ENCODE data around the gene CRAMP1. TPM values are rescaled to one million over a fixed set of nuclear protein-coding genes. Genes with fewer than 3 reads are reported as not detected.

Gene CRAMP1
- total RNA-seq, 4 donors from 2014 or later, result 2.6 to 25.5 (median 8.6) TPM

GRCh38 chr16:1647856-1648255, 35.7 kb downstream of the CRAMP1 start:
- DNase-seq, result no peak
- H3K4me3 ChIP-seq, result no peak overlapping the region
- no peak overlapping the region for H3K27ac ChIP-seq
- no peaks in the 10 kb centered on the region for H3K27me3 ChIP-seq
- no peaks in the 10 kb centered on the region for H3K36me3 ChIP-seq
- TF ChIP-seq POLR2A (IDR thresholded peaks at IDR 0.05), result no peak
- TF ChIP-seq CTCF (IDR thresholded peaks at IDR 0.05), result no peak
- H3K9me3 ChIP-seq, result no peaks in the 10 kb centered on the region
- H3K4me1 ChIP-seq, result no peaks in the 10 kb centered on the region
- intact Hi-C loops (cut with DNase I; ENCODE audit: low total_unique reads), result no loop called here

- H3K4me3 ChIP-seq, result no peak overlapping the region
- H3K9me3 ChIP-seq, result no peaks in the 10 kb centered on the region
- no peak overlapping the region for H3K27ac ChIP-seq
- no peak for TF ChIP-seq POLR2A (IDR thresholded peaks at IDR 0.05)
- no peak for TF ChIP-seq CTCF (IDR thresholded peaks at IDR 0.05)
- intact Hi-C loops (cut with DNase I; ENCODE audit: low total_unique reads), result no loop called here
- H3K4me1 ChIP-seq, result no peaks in the 10 kb centered on the region
- H3K27me3 ChIP-seq, result no peaks in the 10 kb centered on the region
- no peak for DNase-seq
- H3K36me3 ChIP-seq, result no peaks in the 10 kb centered on the region
Observed at GRCh38 chr16:1650131-1650530, 38.0 kb downstream of the CRAMP1 start.

GRCh38 chr16:1651094-1651973, 39.2 kb downstream of the CRAMP1 start:
- H3K4me3 ChIP-seq, result no peak overlapping the region
- no peaks in the 10 kb centered on the region for H3K27me3 ChIP-seq
- intact Hi-C loops (cut with DNase I; ENCODE audit: low total_unique reads), result no loop called here
- DNase-seq, result no peak
- no peak overlapping the region for H3K27ac ChIP-seq
- no peaks in the 10 kb centered on the region for H3K9me3 ChIP-seq
- H3K36me3 ChIP-seq, result no peaks in the 10 kb centered on the region
- no peaks in the 10 kb centered on the region for H3K4me1 ChIP-seq
- TF ChIP-seq CTCF (IDR thresholded peaks at IDR 0.05), result no peak
- no peak for TF ChIP-seq POLR2A (IDR thresholded peaks at IDR 0.05)

- H3K36me3 ChIP-seq, result no peaks in the 10 kb centered on the region
- H3K4me1 ChIP-seq, result no peaks in the 10 kb centered on the region
- intact Hi-C loops (cut with DNase I; ENCODE audit: low total_unique reads), result no loop called here
Observed at GRCh38 chr16:1651974-1652312, 39.8 kb downstream of the CRAMP1 start.

More at GRCh38 chr16:1651974-1652312, 39.8 kb downstream of the CRAMP1 start:
- Histone ChIP-seq H3K27me3 (no peaks in the 10 kb centered on the region), H3K27ac (no peak overlapping the region), H3K4me3 (no peak overlapping the region), H3K9me3 (no peaks in the 10 kb centered on the region)
- TF ChIP-seq CTCF (IDR thresholded peaks at IDR 0.05) (no peak), POLR2A (IDR thresholded peaks at IDR 0.05) (no peak)
- DNase-seq, result no peak
